Activated naive CD8-positive, alpha-beta T cell (primary cell): ENCODE results near the gene KCNJ12.
"Not testable (repeated sequence)": the region's sequence is repeated elsewhere in the genome, so short reads cannot be mapped to it uniquely, and the experiment has no call there.

ENCODE experiments used
- H3K27ac Mint-ChIP-seq: one replicate; pipeline ENCODE4 v1.8.0; 2021; ENCODE audit warnings: mixed read lengths
- H3K27me3 Mint-ChIP-seq: one replicate; pipeline ENCODE4 v1.8.0; 2021; ENCODE audit warnings: mixed read lengths
- H3K36me3 Mint-ChIP-seq: one replicate; pipeline ENCODE4 v1.8.0; 2021; ENCODE audit warnings: mixed read lengths
- H3K4me1 Mint-ChIP-seq: one replicate; pipeline ENCODE4 v1.8.0; 2021; ENCODE audit warnings: low read depth, mixed read lengths
- H3K4me3 Mint-ChIP-seq: one replicate; pipeline ENCODE4 v1.8.0; 2021; ENCODE audit warnings: mild to moderate bottlenecking, mixed read lengths
- H3K9me3 Mint-ChIP-seq: one replicate; pipeline ENCODE4 v1.8.0; 2021; ENCODE audit warnings: low read depth, mixed read lengths

KCNJ12 gene

DNA sequence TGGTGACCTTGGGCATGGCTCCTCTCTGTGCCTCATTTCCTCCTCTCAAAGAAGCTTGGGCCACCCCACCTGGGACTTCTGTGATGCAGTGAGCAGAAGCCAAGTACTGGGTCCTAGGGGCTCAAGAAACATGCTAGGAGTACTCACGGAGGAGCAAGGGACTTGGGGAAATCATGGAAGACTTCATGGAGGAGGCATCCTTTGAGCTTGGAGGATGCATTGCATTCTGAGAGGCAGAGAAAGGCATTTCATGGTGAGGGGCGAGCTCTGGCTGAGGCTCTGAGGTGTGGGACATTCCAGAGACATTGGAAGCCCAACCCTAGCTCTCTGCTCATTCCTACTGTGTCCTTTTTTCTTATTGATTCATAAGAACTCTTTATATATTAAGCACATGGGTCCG is 26.8 kb downstream of the KCNJ12 start:
- not testable (repeated sequence) for H3K4me3 Mint-ChIP-seq, H3K4me1 Mint-ChIP-seq, H3K9me3 Mint-ChIP-seq

DNA sequence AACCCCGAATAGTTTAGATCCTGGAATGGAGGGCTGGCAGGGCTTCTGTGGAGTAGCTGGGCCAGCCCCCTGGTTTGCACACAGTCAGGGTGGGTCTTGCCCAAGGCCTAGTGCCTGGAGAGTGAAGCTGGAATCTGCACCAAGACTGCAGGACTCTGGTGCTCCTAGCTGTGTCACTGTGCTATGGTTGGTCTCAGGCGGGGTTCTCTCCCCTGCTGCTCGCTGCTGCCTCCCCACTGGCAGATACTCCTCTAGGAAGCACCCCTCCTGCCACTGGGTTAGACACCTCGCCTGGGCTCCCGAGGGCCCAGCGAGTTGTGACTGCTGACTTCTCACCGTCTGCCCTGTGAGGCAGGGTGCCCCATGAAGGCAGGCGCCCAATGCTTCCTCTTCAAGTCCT is 27.9 kb downstream of the KCNJ12 start:
- not testable (repeated sequence) for H3K9me3 Mint-ChIP-seq, H3K27me3 Mint-ChIP-seq, H3K27ac Mint-ChIP-seq, H3K4me1 Mint-ChIP-seq, H3K36me3 Mint-ChIP-seq, H3K4me3 Mint-ChIP-seq

More for the DNA sequence above, 26.8 kb downstream of the KCNJ12 start:
- not testable (repeated sequence) for H3K27ac Mint-ChIP-seq, H3K27me3 Mint-ChIP-seq, H3K36me3 Mint-ChIP-seq

DNA sequence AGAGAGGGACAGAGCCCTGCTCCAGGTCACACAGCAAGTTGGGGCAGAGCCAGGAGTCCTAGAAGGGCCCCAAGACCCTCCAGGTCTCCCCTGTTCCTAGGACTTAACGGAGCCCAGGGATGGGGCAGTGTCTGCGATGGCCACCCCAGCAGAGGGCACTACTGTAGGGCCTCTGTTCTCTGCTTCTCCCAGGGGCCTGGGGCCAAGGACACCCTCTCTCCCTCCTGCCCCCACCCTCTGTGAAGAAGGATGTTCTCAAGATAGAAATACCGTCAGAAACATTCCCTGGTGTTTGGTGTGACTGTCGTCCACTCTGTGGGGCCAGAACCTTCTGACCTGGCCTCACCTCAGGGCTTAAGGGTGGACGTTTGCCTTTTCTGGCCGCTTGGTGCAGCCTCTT is 28.4 kb downstream of the KCNJ12 start:
- not testable (repeated sequence) for H3K4me1 Mint-ChIP-seq, H3K27ac Mint-ChIP-seq, H3K4me3 Mint-ChIP-seq, H3K36me3 Mint-ChIP-seq, H3K27me3 Mint-ChIP-seq, H3K9me3 Mint-ChIP-seq

DNA sequence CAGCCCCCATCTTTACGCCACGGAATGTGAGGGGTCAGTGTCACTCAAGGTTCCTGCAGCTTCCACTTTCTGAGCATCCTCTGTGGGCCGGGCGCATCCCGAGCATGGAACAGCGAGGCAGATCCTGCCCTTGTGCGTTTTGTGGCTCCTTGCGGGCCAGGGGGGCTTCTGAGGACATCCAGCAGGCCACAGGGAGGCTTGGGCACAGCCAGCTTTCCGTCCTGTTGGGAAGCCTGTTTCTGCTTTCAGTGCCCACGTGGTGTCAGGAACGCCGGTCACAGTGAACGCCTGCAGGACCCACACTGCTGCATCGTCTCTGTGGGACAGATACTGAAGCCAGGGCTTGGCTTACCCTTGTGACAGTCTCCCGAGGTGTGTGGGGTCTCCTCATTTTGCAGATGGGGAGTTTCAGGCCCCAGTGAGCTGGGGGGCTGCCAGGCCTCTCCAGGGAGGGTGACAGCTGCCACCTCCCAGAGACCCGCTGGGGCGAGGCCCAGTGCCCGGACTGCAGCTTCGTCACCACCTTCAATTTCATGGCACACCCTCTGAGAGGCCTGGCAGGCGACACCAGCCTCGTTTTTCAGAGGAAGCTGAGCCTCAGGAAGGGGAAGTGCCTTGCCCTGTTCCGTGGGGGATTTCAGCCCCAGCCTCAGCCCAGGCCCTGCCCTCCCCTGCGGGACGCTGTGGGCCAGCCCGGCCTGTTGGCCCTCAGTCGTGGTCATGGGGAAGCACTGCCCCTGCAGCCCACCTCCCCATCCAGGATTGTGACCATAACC is 29.0 kb downstream of the KCNJ12 start:
- H3K27me3 Mint-ChIP-seq, H3K27ac Mint-ChIP-seq, H3K4me3 Mint-ChIP-seq, H3K4me1 Mint-ChIP-seq, H3K9me3 Mint-ChIP-seq, H3K36me3 Mint-ChIP-seq: not testable (repeated sequence)

DNA sequence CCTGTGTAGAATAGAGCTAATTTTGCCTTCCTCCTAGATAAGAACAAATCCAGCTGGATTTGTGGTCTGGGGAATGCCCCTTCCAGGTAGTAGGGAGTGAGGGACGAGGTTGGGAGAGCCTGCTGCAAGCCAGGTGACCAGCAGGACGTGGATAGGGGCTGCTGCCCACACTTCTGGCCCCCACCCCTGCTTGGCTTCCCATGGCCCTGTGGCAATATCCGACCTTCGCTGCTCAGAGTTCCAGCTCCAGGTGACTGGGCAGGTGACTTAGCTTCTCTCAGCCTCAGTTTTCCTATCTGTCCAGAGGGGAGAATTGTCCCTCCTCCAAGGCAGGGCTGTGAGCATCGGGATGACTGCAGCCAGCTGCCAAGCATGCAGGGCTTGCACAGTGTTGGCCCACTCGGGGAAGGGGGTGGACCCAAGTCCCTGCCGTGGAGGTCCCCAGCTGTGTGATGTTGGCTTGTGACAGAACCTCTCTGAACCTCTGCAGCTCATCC is 29.8 kb downstream of the KCNJ12 start:
- not testable (repeated sequence) for H3K27ac Mint-ChIP-seq, H3K9me3 Mint-ChIP-seq, H3K36me3 Mint-ChIP-seq, H3K27me3 Mint-ChIP-seq, H3K4me1 Mint-ChIP-seq, H3K4me3 Mint-ChIP-seq

DNA sequence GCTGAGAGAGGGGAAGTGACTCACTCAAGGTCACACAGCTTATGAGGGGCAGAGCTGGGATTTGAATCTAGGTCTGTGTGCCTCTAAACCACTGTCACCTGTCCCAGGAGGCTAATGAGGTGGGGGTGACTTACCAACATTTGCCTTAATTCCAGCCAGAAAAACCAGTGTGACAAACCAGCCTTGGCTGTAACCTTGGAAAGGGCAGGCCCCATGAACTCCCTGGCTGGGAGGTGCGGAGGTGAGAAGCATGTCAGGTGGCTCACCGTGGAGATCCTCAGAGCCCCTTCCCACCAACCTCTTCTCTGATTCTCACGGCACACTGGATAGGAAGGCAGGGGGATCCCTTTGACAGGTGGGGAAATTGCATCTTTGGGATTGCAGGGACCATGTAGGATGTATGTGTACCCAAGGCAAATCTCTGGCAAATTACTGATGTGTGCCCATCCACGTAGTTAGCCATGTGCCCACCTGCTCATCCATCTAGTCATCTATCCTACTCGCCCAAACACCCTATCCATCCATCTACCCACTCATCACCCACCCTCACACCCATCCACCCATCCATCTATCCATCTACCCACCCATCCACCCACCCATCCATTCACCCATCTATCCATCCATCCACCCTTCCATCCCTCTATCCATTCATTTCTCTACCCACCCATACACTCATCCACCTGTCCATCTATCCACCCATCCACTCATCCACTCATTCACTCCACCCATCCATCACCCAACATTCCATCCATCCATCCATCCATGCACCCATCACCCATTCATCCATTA is 30.7 kb downstream of the KCNJ12 start:
- not testable (repeated sequence) for H3K36me3 Mint-ChIP-seq, H3K9me3 Mint-ChIP-seq, H3K27ac Mint-ChIP-seq, H3K27me3 Mint-ChIP-seq, H3K4me3 Mint-ChIP-seq, H3K4me1 Mint-ChIP-seq

DNA sequence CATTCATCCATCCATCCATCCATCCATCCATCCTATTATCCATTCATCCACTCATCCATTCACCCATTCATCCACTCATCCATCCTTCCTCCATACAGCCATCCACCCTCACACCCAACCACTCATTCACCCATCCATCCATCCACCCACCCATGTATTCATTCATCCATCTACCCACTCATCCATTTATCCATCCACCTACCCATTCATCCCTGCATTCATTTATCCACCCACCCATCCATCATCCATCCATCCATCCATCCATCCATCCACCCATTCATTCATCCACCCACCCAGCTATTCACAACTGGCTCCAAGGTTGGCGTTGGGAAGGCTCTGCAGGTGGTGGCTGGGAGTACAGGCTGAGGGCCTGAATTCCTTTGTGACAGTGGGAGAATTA is 31.6 kb downstream of the KCNJ12 start:
- H3K27me3 Mint-ChIP-seq, H3K4me3 Mint-ChIP-seq, H3K27ac Mint-ChIP-seq, H3K4me1 Mint-ChIP-seq, H3K36me3 Mint-ChIP-seq, H3K9me3 Mint-ChIP-seq: not testable (repeated sequence)

DNA sequence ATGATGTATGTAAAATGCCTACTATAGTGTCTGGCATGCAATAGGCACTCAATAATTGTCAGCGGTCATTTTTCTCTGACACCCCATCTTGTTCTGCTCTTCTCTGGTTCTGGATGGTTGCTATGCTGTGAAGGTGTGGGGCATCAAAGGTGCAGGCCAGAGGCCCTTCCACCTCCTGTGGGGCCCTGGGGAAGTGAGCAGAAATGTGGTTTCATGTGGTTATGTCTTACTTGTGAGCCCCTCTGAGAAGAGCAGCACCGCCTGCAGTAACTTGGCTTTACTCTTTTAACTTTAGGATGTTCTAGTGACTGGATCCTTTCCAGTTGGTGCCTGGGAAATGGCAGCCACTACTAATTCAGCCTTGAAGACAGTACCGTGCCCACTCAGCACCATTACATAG is 32.1 kb downstream of the KCNJ12 start:
- not testable (repeated sequence) for H3K27ac Mint-ChIP-seq, H3K9me3 Mint-ChIP-seq, H3K4me1 Mint-ChIP-seq, H3K27me3 Mint-ChIP-seq, H3K36me3 Mint-ChIP-seq, H3K4me3 Mint-ChIP-seq

DNA sequence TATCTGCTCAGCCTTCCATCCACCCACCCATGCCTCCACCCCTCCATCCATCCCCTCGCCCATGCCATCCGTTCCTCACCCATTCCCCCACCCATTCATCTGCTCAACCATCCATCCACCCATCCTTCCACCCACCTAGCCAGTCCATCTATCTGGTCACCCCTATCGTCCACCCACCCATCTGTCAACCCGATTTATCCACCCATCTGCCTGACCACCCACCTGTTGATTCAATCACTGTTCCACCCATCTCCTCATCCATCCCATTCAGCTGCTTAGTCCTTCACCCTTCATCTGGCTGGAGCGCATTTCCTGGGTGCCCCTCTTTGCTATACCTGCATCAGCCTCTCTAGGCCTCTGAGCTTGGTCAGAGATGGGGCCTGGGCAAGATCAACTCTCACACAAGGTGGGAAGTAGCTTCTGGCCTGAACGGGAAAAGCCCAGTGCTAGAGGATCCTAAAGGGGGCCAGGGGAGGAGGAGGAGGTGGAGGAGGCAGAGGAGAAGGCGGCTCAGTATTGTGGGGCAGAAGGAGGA is 32.7 kb downstream of the KCNJ12 start:
- H3K4me1 Mint-ChIP-seq, H3K36me3 Mint-ChIP-seq, H3K27ac Mint-ChIP-seq, H3K27me3 Mint-ChIP-seq, H3K9me3 Mint-ChIP-seq, H3K4me3 Mint-ChIP-seq: not testable (repeated sequence)

DNA sequence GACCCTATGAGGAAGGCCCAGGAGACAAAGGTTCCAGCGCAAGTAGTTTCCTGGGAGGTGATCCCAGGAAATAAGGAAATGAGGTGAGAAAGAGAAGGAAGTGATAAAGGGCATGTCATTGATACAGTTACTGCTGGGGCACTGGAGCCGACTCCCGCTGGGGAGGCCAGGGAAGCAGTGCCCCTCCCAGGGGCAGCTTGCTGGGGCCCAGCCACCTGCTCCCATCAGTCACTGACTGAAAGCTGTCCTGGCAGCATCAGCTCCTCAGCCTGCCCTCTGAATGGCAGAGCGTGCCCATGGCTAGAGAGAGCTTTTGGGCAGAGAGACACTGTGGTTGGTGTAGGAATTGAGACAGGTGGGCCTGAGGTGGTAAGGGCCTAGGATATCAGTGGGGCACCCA is 33.2 kb downstream of the KCNJ12 start:
- not testable (repeated sequence) for H3K9me3 Mint-ChIP-seq, H3K36me3 Mint-ChIP-seq, H3K4me3 Mint-ChIP-seq, H3K27me3 Mint-ChIP-seq, H3K4me1 Mint-ChIP-seq, H3K27ac Mint-ChIP-seq

DNA sequence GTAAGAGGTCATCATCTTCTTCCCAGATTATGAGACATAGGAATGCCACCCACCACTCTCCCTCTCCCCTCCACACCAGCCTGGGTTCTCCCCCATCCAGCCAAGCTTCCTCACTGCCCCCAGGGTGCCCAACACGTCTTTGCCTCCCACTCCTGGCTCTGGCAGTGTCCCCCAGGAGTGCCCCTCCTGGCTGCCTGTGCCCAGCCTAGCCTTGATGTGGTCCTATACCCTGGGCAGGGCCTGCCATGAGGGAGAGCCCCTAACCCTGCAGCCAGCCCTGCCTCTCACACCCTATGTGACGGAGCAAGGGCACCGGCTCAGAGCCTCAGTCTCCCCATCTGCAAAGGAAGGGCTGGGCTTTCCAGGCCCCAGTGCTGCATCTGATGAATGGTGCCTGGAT is 33.8 kb downstream of the KCNJ12 start:
- not testable (repeated sequence) for H3K27ac Mint-ChIP-seq, H3K4me1 Mint-ChIP-seq, H3K4me3 Mint-ChIP-seq, H3K9me3 Mint-ChIP-seq, H3K27me3 Mint-ChIP-seq, H3K36me3 Mint-ChIP-seq

DNA sequence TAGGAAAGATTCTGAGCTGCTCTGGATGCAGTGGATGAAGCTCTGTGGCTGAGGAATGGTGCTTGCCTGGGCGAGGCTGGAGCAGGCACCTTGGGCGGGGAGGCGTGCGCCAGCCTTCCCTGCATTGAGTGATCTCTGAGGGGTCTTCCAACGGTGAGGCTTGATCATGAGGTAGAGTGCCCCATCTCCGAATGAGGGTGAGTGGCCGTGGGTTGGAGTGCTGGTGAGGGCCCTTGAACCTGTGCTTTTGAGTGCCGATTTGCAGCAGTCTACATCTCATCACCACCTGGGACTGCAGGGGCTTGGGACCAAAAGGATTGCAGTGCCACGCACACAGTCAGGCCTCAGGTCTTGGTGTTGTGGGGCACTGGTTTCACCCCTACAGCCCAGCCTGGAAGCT is 34.2 kb downstream of the KCNJ12 start:
- not testable (repeated sequence) for H3K36me3 Mint-ChIP-seq, H3K4me3 Mint-ChIP-seq, H3K4me1 Mint-ChIP-seq, H3K27ac Mint-ChIP-seq, H3K9me3 Mint-ChIP-seq, H3K27me3 Mint-ChIP-seq

DNA sequence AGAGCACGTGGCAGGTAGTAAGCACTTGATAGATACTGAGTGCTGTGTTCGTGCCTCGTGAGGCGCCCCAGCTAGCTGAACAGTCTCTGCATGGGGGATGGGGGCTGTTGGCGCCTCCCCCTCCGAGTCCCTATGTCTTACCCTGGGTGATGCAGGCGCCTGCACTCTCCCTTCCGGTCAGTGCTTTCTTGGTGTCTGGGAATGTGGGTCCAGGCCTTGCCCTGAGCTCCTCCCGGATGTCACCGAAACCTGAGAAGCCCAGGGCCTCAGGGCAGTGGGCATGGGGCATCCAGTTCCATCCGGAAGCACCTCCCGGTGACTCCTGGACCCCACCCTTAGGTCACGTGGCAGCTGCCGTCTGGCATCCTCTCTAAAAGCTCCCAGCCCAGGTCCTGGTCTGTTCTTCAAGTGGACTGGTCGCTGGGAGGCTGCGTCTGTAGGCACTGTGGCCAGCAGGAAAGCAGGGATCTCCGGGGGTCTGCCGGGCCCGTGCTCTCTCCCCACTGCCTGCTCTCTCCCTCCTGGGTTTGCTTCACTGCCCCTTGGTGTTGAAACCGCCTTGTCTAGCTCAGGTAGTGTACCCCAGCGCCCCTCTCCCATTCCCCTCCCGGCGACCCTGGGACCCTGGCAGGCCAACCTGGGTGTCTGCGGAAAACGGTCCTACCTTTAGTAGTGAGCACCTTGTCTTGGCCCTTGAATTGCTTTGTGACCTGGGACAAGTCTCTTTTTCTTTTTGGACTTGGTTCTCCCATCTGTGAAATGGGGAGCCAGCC is 34.9 kb downstream of the KCNJ12 start:
- H3K27ac Mint-ChIP-seq, H3K4me1 Mint-ChIP-seq, H3K36me3 Mint-ChIP-seq, H3K9me3 Mint-ChIP-seq, H3K27me3 Mint-ChIP-seq, H3K4me3 Mint-ChIP-seq: not testable (repeated sequence)

DNA sequence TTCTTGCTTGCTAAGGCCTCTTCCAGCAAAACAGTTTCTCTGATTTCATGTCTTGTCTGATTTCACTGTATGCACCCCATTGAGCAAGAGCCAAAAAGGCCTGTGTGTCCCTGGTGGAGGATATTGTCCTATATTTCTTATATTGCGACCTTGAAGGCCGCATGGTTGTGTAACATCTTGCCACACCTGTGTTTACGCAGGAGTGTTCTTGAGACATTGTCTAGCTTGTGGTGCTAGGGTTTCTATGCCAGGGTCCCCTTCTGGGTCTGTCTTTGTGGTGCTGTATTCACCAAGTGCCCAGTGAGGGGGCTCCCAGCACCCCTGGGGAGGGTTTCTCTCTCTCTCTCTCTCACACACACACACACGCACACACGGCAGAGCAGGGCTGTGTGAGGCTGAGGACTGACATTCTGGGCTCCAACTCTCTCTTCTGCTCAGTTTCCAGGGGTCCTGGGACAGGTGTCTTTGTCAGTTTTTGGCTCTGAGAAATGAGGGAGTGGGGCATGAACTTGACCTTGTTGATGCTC is 35.6 kb downstream of the KCNJ12 start:
- not testable (repeated sequence) for H3K4me3 Mint-ChIP-seq, H3K36me3 Mint-ChIP-seq, H3K4me1 Mint-ChIP-seq, H3K27me3 Mint-ChIP-seq, H3K27ac Mint-ChIP-seq, H3K9me3 Mint-ChIP-seq

DNA sequence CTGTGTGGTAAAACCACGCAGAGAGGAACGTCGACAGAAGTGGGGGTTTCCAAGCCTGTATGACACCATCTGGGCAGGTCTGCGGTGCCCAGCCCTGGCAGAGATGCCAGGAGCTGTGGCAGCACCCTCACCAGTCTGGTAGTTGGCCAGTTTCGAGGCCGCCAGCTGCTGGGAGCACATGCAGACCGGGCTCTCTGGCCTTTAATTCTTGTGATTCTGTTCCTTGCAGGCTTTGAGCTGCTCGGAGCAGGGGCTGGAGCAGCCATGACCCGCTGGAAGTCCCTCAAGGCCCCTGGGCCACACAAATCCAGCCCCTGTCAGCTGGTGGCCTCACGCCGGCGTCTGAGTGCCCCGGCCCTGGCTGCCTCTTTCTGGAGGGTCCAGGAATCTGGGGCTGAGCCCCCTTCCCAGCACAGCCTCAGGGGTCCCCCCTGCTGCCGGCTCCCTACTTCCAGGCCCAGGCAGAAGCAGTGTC is 36.1 kb downstream of the KCNJ12 start:
- not testable (repeated sequence) for H3K4me1 Mint-ChIP-seq, H3K9me3 Mint-ChIP-seq, H3K36me3 Mint-ChIP-seq, H3K4me3 Mint-ChIP-seq, H3K27me3 Mint-ChIP-seq, H3K27ac Mint-ChIP-seq
